ENCODE results near the gene CDK11A. TPM values are rescaled to one million over a fixed set of nuclear protein-coding genes. Genes with fewer than 3 reads are reported as not detected.
A peak's percentile ranks its signal among the peaks of the same experiment; 100 is the strongest.

CDK11A gene
- total RNA-seq, 1 donor from 2014 or later: 26.0 TPM

DNA sequence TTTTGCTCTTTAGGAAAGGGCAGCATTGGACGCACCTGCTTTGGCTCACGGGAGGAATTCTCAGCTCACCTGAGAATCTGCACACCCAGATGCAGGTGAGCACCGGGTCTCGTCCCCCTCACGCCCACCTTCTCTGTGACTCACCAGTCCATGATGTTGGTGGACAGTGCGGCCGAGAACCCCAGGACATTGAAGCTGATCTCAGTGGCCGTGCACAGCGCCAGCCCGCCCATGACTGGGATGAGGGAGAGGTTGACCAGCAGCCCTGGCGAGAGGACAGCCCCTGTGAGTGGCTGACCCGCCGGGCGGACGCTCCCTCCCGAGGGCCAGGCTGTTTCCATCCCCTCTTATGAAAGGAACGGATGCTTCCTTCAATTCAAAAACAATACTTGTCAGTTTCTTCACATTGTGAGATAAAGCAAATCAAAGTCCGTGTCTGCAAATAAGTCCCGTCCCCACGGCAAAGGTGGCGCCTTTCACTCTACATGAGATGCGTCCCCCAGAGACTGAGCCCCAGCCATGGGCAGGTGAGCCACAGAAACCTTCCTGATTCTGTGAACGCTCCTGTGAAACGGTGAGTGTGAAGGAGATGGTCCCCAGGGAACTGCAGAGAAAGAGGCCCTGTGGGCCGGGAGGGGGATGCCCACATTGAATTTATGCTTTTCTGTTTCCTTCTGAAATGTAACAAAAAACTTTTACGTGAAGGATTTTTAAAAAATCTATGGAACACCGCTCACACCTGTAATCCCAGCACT is 52.6 kb downstream of the CDK11A start:
- peak; percentile 73 for DNase-seq (ENCODE audit: low spot score)
- Mint-ChIP-seq H3K36me3 (ENCODE audit: low read depth) (peaks cover 16% of the 10 kb centered on the region), H3K27ac (ENCODE audit: unreplicated experiment) (no peak overlapping the region), H3K9me3 (ENCODE audit: low read depth) (no peaks in the 10 kb centered on the region), H3K27me3 (ENCODE audit: low read depth) (no peaks in the 10 kb centered on the region), H3K4me1 (ENCODE audit: low read depth) (no peaks in the 10 kb centered on the region), H3K4me3 (ENCODE audit: unreplicated experiment) (no peak overlapping the region)
- no peak for TF ChIP-seq CTCF (IDR thresholded peaks at IDR 0.05)

DNA sequence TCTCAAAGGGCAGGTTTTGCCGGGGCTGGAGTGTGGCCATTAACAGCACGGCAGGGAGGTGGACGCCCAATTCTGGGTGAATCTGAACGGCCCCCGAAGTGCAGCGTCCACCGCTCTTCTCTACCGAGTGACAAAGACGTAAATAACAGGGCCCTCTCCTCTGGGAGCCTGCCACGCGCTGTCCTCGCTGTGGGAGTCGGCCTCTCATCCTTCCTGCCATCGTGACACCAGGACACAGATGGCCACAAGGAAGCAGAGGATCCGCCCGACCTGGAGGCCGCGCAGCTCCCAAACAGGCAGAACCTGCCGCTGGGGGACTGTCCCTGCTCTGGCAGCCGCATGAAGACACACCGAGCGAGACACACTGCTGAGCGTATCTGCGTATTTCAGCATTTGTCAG is 53.3 kb downstream of the CDK11A start:
- Mint-ChIP-seq H3K4me1 (ENCODE audit: low read depth) (no peaks in the 10 kb centered on the region), H3K27me3 (ENCODE audit: low read depth) (no peaks in the 10 kb centered on the region)
- no peak for TF ChIP-seq CTCF (IDR thresholded peaks at IDR 0.05)

GRCh38 chr1:1669468-1670440 is 54.4 kb downstream of the CDK11A start:
- no peak overlapping the region for H3K4me3 Mint-ChIP-seq (ENCODE audit: unreplicated experiment)
- no peaks in the 10 kb centered on the region for H3K9me3 Mint-ChIP-seq (ENCODE audit: low read depth)
- no peaks in the 10 kb centered on the region for H3K4me1 Mint-ChIP-seq (ENCODE audit: low read depth)
- DNase-seq (ENCODE audit: low spot score): peak; percentile 87
- TF ChIP-seq CTCF (IDR thresholded peaks at IDR 0.05): no peak
- no peaks in the 10 kb centered on the region for H3K27me3 Mint-ChIP-seq (ENCODE audit: low read depth)
- peaks cover 18% of the 10 kb centered on the region for H3K36me3 Mint-ChIP-seq (ENCODE audit: low read depth)
- H3K27ac Mint-ChIP-seq (ENCODE audit: unreplicated experiment): no peak overlapping the region

More for the DNA sequence above, 53.3 kb downstream of the CDK11A start:
- Mint-ChIP-seq H3K4me3 (ENCODE audit: unreplicated experiment) (no peak overlapping the region), H3K9me3 (ENCODE audit: low read depth) (no peaks in the 10 kb centered on the region), H3K36me3 (ENCODE audit: low read depth) (peaks cover 18% of the 10 kb centered on the region), H3K27ac (ENCODE audit: unreplicated experiment) (no peak overlapping the region)
- peak; percentile 87 for DNase-seq (ENCODE audit: low spot score)

DNA sequence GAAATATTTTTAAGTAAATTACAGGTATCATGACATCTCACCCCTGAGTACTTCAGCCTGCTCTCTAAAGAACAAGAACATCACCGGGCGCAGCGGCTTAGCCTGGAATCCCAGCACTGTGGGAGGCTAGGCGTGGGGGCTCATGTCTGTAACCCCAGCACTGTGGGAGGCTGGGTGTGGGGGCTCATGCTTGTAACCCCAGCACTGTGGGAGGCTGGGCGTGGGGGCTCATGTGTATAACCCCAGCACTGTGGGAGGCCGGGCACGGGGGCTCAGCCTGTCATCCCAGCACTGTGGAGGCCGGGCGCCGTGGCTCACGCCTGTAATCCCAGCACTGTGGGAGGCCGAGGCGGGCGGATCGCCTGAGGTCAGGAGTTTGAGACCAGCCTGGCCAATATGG is 57.6 kb downstream of the CDK11A start:
- Mint-ChIP-seq H3K27me3 (ENCODE audit: low read depth) (no peaks in the 10 kb centered on the region), H3K27ac (ENCODE audit: unreplicated experiment) (no peak overlapping the region), H3K9me3 (ENCODE audit: low read depth) (no peaks in the 10 kb centered on the region), H3K4me3 (ENCODE audit: unreplicated experiment) (no peak overlapping the region), H3K4me1 (ENCODE audit: low read depth) (no peaks in the 10 kb centered on the region), H3K36me3 (ENCODE audit: low read depth) (peaks cover 14% of the 10 kb centered on the region)
- TF ChIP-seq CTCF (IDR thresholded peaks at IDR 0.05): no peak
- DNase-seq (ENCODE audit: low spot score): peak; percentile 77

GRCh38 chr1:1665815-1666251 is 58.3 kb downstream of the CDK11A start:
- Mint-ChIP-seq H3K27me3 (ENCODE audit: low read depth) (no peaks in the 10 kb centered on the region), H3K36me3 (ENCODE audit: low read depth) (peaks cover 10% of the 10 kb centered on the region), H3K9me3 (ENCODE audit: low read depth) (no peaks in the 10 kb centered on the region), H3K27ac (ENCODE audit: unreplicated experiment) (no peak overlapping the region), H3K4me3 (ENCODE audit: unreplicated experiment) (no peak overlapping the region), H3K4me1 (ENCODE audit: low read depth) (no peaks in the 10 kb centered on the region)
- DNase-seq (ENCODE audit: low spot score): peak; percentile 87
- TF ChIP-seq CTCF (IDR thresholded peaks at IDR 0.05): peak; percentile 74
